GM19238 (cell line): ENCODE data around the gene USH2A.
"Not testable (repeated sequence)": the region's sequence is repeated elsewhere in the genome, so short reads cannot be mapped to it uniquely, and the experiment has no call there.

Experiments used
- DNase-seq: peaks from one replicate; pipeline ENCODE4 v3.0.0; 2011; ENCODE audit warnings: low spot score; ENCODE audit not compliant: insufficient read length

USH2A gene

DNA sequence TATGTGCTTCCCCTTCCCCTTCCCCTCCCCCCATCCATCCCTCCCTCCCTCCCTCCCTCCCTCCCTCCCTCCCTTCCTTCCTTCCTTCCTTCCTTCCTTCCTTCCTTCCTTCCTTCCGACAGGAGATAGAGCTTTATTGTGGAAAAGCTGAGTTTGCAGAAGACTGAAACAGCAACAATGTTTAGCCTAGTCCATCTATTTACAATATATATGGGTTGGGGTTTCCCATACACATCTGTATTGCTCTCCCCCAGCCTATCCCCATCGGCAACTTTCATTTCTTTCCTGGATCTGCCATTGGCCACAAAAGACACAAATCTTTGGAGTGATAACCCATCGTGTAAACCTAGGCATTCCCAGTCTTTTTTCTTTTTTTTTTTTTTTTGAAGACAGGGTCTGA, 222.3 kb downstream of the USH2A start:
- DNase-seq, result no peak

DNA sequence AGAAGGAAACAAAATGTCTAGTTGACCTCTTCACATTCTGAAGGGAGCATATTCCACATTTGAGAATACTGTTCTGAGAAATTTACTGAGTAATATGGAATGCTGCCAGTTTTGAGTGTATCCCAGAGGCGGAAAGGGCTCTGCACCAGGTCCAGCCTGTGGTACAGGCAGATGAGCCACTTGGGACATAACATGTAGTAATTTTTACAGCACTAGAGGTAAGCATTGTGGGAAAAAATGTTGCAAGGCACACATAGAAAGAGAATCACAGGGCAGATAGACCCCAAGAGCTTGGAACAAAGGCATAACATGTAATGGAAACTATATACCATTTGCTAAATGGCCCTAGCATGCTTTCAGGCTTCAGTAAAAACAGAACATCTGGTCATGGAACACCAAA, 228.5 kb downstream of the USH2A start:
- no peak for DNase-seq

DNA sequence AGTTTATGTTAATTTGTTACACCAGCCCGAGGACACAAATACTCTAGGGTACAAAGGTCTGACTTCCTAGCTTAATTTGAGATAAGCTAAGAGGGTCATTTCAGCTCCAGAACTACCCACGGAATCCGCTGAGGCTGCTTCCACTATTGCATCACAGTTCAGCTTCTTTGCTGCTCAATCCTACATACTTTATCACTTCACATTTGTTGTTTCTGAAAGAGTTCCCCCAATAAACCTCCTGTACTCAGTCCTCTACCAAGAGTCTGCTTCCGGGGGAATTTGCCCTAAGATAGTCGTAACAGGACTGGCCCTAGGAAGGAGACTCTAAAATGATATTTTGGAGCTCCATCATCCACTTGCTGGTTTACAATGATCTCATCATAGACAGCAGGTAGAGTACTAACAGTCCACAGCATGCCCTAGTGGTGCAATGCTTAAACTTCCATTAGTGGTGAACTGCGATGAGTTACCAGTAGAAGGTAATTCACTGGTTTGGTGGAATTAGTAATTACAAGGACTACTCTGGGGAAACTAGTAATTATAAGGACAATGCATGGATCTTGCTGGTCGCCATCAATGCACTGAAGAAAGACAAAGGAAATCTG, 229.3 kb downstream of the USH2A start:
- DNase-seq, result no peak

DNA sequence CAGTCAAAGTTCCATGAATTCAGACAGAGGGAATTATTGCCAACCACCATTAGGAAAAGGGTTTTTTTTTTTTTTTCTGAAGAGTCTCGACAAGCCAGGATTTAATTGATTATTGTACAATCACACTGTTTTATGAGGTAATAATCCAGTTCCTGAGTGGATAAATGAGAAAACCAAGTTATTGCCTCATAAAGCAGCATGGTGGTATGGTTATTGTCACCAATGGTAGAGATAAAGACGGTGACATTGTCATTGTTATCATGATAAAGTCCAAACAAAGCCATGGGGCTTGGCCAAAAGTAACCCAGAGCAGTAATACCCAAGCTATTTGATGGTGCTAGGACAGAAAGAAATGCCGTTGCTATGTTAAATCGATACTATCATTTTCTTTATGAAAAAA, 232.8 kb downstream of the USH2A start:
- no peak for DNase-seq

DNA sequence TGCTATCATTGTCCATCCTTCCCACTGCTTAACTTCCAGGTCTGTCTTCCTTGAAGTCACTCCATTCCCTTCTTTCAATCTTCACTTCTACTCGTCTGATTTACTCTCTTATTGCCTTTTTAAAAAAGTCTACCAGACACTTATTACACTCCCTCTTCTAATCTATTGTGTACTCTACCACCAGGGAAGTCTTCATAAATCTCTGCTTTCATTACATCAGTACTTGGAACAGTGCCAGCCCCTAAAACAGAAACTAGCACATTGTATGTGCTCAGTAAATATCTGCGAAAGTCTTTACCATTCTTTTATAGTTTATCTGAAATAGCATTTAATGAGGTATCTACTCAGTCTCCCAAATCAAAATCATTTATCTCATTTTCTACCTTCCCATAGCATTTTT, 236.4 kb downstream of the USH2A start:
- no peak for DNase-seq

DNA sequence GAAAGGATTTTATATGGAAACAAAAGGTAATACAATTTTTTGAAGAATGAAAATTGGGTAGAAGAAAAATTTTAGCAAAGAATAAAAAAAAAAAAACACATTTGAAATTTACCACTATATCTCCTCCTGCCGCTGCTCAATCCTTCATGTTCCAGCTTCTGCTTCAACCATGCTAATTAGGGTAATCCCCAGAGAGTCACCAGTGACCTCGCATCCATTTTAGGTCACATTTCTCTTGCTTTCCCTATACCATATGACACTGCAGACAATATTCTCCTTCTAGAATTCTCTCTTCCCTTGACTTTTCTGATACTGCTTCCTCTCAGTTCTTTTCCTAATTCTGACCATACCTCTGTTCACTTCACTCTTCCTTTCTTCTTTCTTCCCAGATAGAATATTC, 237.1 kb downstream of the USH2A start:
- DNase-seq, result no peak

DNA sequence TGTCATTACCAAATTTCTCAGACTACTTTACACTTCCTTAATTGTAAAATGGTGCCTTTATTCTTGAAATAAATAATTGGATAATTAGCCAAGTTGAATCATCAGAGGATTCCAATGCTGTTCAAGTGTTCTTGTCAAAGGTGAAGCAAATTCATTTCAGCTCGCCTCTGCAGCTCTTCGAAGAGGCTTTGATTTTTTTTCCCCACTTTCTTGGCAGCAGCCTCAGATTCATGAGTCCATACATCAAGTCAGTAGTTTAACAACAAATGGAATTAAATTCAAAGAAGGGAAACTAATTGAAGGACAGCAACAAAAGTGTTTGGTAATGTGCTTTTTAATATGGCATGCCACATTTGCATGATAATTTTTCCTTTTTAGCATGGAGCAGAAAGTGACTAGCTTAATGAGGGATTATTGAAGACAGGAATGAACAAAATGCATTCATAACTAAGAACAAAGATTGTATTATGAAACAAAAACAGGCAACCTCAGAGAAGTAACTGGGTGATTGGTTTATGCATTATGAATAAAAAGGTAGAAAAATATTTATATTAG, 239.0 kb downstream of the USH2A start:
- DNase-seq, result no peak

DNA sequence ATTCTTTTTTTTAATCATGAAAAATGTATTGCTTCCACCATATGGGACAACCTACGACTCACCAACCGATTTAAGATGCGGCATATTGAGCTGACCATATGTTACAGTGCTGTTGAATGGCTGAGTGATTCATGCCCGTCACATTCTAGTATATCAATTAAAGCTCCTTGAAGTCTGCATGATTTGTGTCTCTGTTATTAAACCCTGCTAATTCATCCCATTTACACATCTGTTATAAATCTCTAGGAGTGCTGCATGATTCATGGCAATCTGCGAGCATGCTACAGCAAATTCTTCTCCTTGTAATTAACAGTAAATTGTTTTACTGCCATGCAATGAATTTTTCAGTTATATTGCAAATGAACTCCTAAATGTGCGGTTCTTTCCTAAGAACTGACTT, 239.8 kb downstream of the USH2A start:
- DNase-seq, result no peak

DNA sequence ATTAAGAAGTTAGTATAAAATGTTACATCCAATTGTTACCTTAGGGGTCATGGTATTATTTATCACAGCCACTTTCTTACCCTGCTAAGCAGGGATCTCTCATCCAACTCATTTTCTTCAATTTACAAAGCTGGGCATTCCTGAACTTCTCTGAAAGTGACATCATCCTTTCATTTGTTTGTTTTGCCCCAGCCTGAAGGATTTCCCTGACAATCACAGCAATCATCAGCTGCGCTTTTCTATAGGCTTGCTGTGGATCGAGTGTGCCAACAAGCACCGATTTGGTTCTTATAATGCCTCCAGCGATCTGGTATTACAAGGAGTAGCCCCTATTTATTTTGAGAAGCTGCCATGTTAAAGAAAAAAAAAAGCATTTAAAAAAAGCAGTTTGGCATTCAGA, 240.2 kb downstream of the USH2A start:
- DNase-seq, result no peak

DNA sequence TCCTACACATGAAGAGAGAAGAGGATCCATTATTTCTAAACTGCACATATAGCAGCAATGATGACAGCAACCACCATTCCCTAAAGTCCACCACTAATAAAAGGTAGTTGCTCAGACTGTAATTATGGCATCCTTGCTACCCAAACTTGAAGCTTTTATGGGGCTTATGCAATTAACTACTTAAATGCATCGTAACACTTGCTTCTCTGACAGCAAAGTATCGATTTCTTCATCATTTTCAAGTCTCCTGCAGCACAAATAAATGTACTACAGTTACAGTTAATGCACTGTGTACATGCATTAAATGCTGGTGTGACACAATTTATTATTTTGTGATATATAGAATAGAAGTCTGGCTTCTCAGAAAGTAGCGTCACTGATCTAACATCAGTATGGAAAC, 241.7 kb downstream of the USH2A start:
- DNase-seq, result no peak

DNA sequence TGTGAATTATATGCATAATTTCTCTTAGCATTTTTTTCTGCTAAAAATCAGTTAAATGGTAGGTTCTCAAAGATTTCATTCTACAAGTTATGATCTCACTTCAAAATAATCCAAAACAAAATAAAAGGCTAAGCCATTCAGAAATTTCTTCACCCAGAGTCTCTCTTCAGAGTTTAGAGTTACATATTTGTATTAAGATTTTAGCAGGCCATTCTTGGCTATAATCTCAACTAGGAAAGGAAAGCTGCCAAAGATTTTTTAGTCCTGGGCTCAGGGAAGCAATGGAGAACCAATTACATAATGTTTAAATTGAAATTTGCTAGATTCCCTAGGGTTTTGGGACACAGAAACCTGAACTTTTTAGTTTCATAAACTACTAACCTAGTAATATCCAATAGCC, 245.0 kb downstream of the USH2A start:
- no peak for DNase-seq

DNA sequence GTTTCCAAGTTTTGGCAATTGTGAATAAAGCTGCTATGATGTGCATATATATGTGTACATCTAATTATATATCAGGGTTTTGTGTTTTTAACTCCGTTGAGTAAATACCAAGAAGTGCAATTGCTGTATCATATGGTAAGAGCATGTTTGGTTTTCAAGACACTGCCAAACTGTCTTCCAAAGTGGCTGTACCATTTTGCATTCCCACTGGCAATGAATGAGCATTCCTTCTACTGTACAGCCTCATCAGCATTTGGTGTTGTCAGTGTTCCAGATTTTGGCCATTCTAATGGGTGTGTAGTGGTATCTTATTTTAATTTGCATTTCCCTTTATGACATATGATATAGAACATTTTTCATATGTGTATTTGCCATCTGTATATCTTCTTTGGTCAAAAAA, 246.3 kb downstream of the USH2A start:
- no peak for DNase-seq

DNA sequence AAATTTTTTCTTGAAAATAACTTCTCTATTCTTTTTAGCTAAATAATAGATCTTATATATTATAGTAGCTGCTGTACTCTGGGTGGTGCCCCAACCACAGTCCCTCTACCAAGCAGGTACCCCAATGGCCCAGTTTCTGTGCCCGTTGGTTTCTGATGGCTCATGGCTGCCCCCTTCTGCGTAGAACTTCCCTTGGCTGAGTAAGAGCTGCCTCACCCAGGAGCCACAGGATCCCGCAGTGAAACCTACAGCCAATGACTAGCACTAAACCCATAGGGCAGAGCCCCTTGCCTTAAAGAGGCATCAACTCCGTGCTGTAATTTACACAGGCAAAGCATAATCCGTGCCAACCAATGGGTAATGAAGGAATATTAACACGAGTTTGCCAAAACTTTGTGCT, 247.5 kb downstream of the USH2A start:
- no peak for DNase-seq

DNA sequence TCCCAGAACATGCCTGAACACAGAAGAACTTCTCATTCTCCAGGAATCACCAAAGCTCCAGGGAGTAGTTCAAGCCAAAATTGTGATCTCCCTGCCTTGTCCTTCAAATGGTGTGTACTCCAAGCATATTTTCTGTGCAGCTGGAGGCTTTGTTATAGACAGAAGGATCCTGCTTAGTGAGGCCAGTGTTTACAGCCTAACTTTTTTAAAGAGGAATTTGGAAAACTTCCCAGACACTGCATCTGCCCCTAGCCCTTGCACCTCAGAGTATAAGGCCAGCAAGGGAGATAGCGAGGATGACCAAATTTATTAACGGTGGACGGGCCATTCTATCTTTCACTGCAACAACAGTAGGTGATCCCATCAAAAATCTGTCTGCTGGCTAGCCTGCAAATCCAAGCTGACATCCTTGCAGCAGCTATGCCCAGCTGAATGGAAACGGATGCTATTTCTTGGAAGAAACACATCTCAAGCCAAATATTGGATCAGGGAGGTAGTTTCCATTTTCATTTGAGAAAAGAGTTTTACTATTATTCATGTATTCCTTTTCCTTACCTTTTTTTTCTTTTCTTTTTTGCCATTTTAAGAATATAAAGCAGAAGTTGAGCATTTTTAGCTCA, 249.8 kb downstream of the USH2A start:
- DNase-seq, result no peak

DNA sequence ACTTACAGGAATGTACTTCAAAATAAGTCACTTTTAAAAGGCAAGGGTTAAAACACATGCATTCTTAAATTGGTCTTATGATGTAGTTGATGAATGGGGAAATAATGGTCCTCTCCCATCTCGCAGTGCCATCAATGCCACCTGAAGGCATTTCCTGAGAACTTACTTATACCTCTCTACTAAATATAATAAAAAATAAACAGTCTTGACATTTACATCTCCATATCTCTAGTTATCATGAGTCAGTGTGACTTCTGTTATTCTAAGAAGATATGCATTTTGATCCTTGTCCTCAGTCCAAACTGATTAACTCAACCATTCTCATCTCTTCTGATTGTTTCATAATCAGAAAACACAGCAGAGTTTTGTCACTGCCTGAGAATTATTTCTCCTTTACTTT, 253.9 kb downstream of the USH2A start:
- DNase-seq, result no peak

DNA sequence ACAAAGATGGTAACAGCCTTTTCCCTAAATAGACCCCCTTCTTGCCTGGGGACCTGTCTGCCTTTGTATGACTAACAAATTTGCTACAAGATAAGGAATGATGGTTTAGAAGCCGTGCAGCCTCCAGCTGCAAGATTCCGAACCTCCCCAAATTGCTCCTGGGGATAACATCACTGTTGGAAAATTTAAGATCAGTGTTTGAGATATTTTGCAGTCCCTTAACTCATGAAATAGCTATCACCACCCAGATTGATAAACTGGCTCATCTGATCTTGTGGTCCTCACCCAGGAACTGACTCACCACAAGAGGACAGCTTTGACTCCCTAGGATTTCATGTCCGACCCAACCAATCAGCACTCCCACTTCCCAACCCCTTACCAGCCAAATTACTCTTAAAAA, 254.7 kb downstream of the USH2A start:
- no peak for DNase-seq

DNA sequence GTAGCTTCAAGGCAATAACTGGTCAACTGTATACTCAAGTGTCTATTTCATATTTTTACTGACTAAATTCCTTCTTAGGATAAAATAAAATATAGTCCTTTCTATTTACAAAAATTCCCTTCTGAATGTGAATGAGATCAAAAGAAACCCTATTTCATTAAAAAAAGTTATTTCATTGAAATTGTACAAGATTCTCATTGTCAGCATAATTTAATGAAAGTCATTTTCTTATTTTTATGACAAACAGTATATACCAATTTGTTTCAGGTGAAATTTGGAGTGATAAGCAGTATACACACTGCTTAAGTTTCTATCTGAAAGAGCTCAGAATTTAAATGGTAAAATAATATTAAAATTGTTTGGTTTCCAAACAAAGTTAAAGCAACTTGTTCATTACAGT, 269.2 kb downstream of the USH2A start:
- DNase-seq, result no peak

DNA sequence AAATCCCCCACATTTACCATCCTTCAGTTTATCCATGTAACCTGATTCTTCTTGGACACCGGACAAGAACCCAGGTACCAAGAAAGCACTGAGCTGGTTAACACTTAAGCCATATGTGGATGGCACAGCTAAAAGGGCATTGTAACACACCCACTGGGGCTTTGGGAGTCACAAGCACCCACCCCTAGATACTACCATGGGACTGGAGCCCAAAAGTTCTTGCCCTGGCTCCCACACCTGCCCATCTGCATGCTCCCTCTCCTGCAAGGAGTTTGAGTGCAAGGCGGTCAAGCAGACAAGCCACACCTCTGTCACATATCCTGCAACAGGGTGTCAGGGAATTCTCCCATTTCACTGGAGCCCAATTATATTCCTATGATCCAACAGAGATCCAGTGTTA, 270.1 kb downstream of the USH2A start:
- DNase-seq, result no peak

DNA sequence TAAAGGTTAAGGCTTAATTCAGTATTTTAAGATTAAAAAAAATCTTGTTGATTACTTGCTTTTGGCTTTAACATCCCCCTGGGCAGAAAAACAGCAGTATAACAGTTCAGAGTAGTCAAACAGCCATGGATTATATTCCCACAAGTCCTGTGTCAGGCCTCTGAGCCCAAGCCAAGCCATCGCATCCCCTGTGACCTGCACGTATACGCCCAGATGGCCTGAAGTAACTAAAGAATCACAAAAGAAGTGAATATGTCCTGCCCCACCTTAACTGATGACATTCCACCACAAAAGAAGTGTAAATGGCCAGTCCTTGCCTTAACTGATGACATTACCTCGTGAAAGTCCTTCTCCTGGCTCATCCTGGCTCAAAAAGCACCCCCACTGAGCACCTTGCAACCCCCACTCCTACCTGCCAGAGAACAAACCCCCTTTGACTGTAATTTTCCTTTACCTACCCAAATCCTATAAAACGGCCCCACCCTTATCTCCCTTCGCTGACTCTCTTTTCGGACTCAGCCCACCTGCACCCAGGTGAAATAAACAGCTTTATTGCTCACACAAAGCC, 277.7 kb downstream of the USH2A start:
- DNase-seq, result not testable (repeated sequence)

DNA sequence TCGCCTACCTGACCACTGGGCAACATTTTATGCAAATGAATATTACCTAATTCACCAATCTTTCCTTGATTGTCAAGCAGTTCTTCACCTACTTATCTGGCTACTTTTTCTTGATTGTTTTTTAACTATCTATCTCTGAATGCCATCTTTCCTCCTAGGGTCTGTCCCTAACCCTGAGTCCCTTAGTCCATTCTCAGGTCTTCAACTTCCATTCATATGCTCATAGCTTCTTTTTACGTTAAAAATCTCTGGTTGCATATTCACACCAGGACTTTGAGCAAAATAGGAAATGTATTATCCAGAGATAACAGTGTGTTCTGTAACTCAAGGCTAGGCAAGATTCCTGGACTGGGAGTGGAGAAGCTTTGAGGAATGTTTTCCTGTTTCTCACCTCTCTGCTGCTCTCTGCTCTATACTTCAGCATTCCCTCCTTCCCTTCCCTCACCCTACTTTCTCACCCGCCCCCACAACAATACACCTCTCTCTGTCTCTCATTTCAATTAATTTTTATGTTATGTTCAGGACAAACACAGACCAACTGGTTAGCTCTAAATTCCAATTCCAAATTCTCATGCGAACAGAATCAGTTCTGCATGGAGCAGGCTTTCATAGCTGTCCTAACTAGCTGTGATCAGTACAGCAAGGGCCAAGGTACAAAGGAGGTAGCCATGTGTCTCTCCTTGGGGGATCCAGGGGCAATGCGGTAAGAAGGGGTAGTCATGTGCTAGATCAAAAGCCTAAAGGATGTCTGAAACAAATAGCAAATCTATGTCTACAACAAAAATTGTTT, 278.4 kb downstream of the USH2A start:
- no peak for DNase-seq

DNA sequence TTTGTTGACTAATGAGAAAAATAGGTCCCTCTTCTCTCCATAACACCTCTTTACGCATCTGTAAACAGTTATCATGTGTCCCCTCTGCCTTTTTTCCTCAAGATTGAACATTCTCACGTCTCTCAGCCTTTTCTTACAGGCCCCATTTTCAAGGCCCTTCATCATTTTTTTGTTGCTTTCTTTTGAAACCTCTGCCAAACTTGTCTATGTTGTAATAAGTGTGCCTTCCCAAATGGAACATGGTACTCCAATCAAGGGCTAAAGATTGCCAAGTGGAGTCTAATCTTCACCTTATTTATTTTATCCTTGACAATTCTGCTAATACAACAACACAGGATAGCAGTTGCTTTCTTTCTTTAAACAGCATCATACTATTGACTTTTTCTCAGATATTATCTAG, 280.3 kb downstream of the USH2A start:
- no peak for DNase-seq
